ENCODE data around the gene NTHL1. TPM values are rescaled to one million over a fixed set of nuclear protein-coding genes. Genes with fewer than 3 reads are reported as not detected.

The NTHL1 gene
- total and polyA plus RNA-seq, 2 donors (not counting 3 experiments of a cell fraction or from before 2014, with no cell fraction given): 39.8 to 65.8 TPM

DNA sequence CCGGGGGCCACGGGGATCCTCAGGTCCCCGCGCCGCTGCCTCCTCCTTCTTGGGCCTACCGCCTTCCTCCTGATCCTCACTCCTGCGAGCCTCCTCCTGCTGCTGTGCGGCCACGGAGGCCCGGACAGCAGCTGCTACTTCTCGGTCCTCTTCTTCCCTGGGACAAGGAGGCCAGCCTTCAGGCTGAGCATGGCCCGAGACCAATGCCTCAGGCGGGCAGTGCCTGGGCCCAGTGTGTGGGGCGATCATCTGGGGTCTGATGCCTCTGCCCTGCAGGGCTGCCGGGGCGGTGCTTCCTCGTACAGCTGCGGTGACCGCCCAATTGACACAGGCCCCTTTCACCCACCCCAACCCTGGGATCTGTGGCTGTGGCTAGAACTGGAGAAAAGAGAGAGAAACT is 46.6 kb downstream of the NTHL1 start:
- TF ChIP-seq MAX (IDR thresholded peaks at IDR 0.05; ENCODE audit: insufficient read depth, insufficient read length) (no peak), CTCF (IDR thresholded peaks at IDR 0.05; ENCODE audit: extremely low read depth in 1 of 2, insufficient read depth in 1 of 2, low read depth in 1 of 2, low read length in 2 of 2) (no peak), MYC (IDR thresholded peaks at IDR 0.05; ENCODE audit: low read depth, low read length) (no peak), POLR2AphosphoS5 (IDR thresholded peaks at IDR 0.05; ENCODE audit: insufficient read depth, low read depth, low read length) (no peak), EZH2 (IDR thresholded peaks at IDR 0.05; ENCODE audit: borderline replicate concordance, low read depth, low read length, severe bottlenecking) (no peak), GATA2 (IDR thresholded peaks at IDR 0.05; ENCODE audit: insufficient read depth, insufficient read length, low read depth, low read length) (no peak), JUN (IDR thresholded peaks at IDR 0.05; ENCODE audit: borderline replicate concordance, insufficient read depth, insufficient read length, low read depth) (no peak), POLR2A (IDR thresholded peaks at IDR 0.05; ENCODE audit: low read depth, low read length) (no peak), FOS (IDR thresholded peaks at IDR 0.05; ENCODE audit: borderline replicate concordance, insufficient read depth, low read length) (no peak)
- no peaks in the 10 kb centered on the region for H3K27me3 ChIP-seq (ENCODE audit: control insufficient read depth in 2 of 2, insufficient read depth in 2 of 2, low read length in 2 of 2)
- no peak overlapping the region for H3K27ac ChIP-seq (ENCODE audit: insufficient read depth, low read depth, low read length)
- H3K36me3 ChIP-seq (ENCODE audit: control insufficient read depth in 2 of 2, extremely low read depth in 1 of 2, insufficient read depth in 2 of 2, low read length in 2 of 2): peaks cover 0 to 53% of the 10 kb centered on the region in 2 experiments
- H3K9me3 ChIP-seq (replicated peaks; ENCODE audit: control insufficient read depth, insufficient read depth, low read length): no peaks in the 10 kb centered on the region
- H3K9ac ChIP-seq (replicated peaks; ENCODE audit: extremely low read depth, insufficient read depth, low read length): no peak overlapping the region
- H3K4me3 ChIP-seq (replicated peaks in 1 of 3; ENCODE audit: insufficient read depth in 1 of 3, low read depth in 1 of 3, low read length in 3 of 3): no peak overlapping the region
- no TSS peak for BruUV-seq (replicated peaks)
- CTCF ChIA-PET: interaction anchor here (1.9 kb wide), 1 partner anchor 140 kb away, joined by 12 read pairs; no protein-coding TSS in a partner anchor
- H3K4me2 ChIP-seq (ENCODE audit: insufficient read depth, low read length): no peak overlapping the region
- DNase-seq (ENCODE audit: low read depth, low spot score) (no peak), FAIRE-seq (no peak)
- POLR2A ChIA-PET: no interaction called here
- dilution Hi-C loops (cut with MboI; ENCODE audit: extremely low pct_ligation_motif_present, low sequenced_read_pairs) (no loop called here), intact Hi-C loops (cut with micrococcal nuclease) (no loop called here)
- H3K79me2 ChIP-seq (ENCODE audit: control insufficient read depth, insufficient read depth, low read length): peaks cover 34% of the 10 kb centered on the region
- no peaks in the 10 kb centered on the region for H4K20me1 ChIP-seq (replicated peaks; ENCODE audit: control insufficient read depth, extremely low read depth, insufficient read depth, low read length)
- no peak overlapping the region for H2AFZ ChIP-seq (ENCODE audit: low read depth, low read length)
- peaks cover 18% of the 10 kb centered on the region for H3K4me1 ChIP-seq (ENCODE audit: control insufficient read depth, extremely low read depth, insufficient read depth, low read length)
- no peaks in the 10 kb centered on the region for H3K9me1 ChIP-seq (replicated peaks; ENCODE audit: control insufficient read depth, extremely low read depth, insufficient read depth, low read length)

Data from endothelial cell of umbilical vein (primary cell).